PC-3 (cell line): ENCODE data around the gene KRT86.

Experiments used
- CTCF ChIP-seq: fragments of 300-600 bp; sonication (generic); conservative IDR thresholded peaks from 2 replicates; pipeline ENCODE4 v1.5.1; 2017; ENCODE audit warnings: antibody characterized with exemption, low read depth, mild to moderate bottlenecking, low read length
- EZH2 ChIP-seq: fragments of 300-600 bp; sonication (generic); IDR thresholded peaks from one replicate; pipeline ENCODE4 v1.6.1; 2017; ENCODE audit warnings: antibody characterized with exemption, mild to moderate bottlenecking, low read length; ENCODE audit not compliant: unreplicated experiment

GRCh38 chr12:52294803-52295202 is 20.4 kb downstream of the KRT86 start:
- TF ChIP-seq CTCF: no peak
- no peak for TF ChIP-seq EZH2
